Measurements from ENCODE around the gene SASH1.

GRCh38 chr6:148414092-148414489 lies 71.5 kb downstream of the SASH1 start:
- TF ChIP-seq CTCF (IDR thresholded peaks at IDR 0.05) (no peak), POLR2A (IDR thresholded peaks at IDR 0.05) (no peak)

Data from esophagus squamous epithelium (tissue), 4 donors.